ENCODE measurements around the gene RAPH1.

Gene RAPH1

GRCh38 chr2:203480623-203481022, 54.5 kb downstream of the RAPH1 start:
- Histone ChIP-seq H3K36me3 (ENCODE audit: control insufficient read depth in 1 of 2, insufficient read depth in 2 of 2, low read length in 2 of 2) (peaks cover 3% of the 10 kb centered on the region in 2 experiments), H2BK120ac (ENCODE audit: insufficient read depth, low read length, poor library complexity) (no peak overlapping the region), H3K23ac (ENCODE audit: low read length) (no peak overlapping the region), H3K4me1 (ENCODE audit: control insufficient read depth in 1 of 2, insufficient read depth in 2 of 2, low read length in 2 of 2) (no peaks in the 10 kb centered on the region), H4K8ac (ENCODE audit: low read depth, low read length) (no peak overlapping the region), H3K14ac (ENCODE audit: low read length) (no peak overlapping the region), H3K9ac (ENCODE audit: low read length) (no peak overlapping the region), H2AFZ (ENCODE audit: insufficient read depth, low read length, poor library complexity) (no peak overlapping the region), H3K79me2 (ENCODE audit: control insufficient read depth, insufficient read depth, low read length, poor library complexity) (no peaks in the 10 kb centered on the region), H3K4ac (ENCODE audit: low read depth, low read length) (no peak overlapping the region), H4K12ac (ENCODE audit: low read depth, low read length) (no peak overlapping the region), H3K4me3 (ENCODE audit: low read depth, low read length) (no peak overlapping the region), H2BK5ac (ENCODE audit: low read depth, low read length, poor library complexity) (no peak overlapping the region), H3K27ac (ENCODE audit: low read depth, low read length) (no peak overlapping the region), H4K91ac (ENCODE audit: low read depth, low read length) (no peak overlapping the region), H2AK5ac (ENCODE audit: low read length) (no peak overlapping the region), H3K4me2 (ENCODE audit: low read length) (no peak overlapping the region), H2BK12ac (ENCODE audit: low read length) (no peak overlapping the region), H3K18ac (ENCODE audit: low read length) (no peak overlapping the region), H3K9me3 (ENCODE audit: insufficient read depth, low read depth, low read length) (no peaks in the 10 kb centered on the region), H3K79me1 (ENCODE audit: low read length) (no peaks in the 10 kb centered on the region), H3K27me3 (ENCODE audit: insufficient read depth, low read length) (no peaks in the 10 kb centered on the region)
- no CpG with 5 or more reads among the region's 5 CpGs for WGBS (ENCODE audit: extremely low coverage, insufficient coverage, insufficient read length)
- no peak for DNase-seq

DNA sequence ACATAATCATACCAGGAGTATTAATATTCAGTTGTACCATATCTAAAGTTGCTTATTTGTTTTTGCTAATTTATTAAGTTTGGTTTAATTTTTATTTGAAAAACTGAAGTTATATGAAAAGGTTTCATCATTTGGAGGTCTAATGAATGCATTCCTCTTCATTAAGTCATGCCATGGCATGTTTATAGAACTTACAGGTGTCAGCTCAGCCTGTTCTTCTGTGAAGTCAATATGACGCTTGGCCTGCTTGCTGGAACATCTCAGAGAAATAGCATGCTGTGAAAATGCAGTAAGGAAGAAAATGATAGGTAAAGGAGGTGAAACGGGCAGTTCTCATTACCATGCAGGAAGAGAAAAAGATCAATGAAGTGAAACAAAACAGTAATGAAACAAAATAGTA, 58.2 kb downstream of the RAPH1 start:
- H2AFZ ChIP-seq (ENCODE audit: insufficient read depth, low read length, poor library complexity): no peak overlapping the region
- peaks cover 0 to 3% of the 10 kb centered on the region in 2 experiments for H3K36me3 ChIP-seq (ENCODE audit: control insufficient read depth in 1 of 2, insufficient read depth in 2 of 2, low read length in 2 of 2)
- H2AK5ac ChIP-seq (ENCODE audit: low read length): no peak overlapping the region
- H3K27ac ChIP-seq (ENCODE audit: low read depth, low read length): no peak overlapping the region
- no peaks in the 10 kb centered on the region for H3K27me3 ChIP-seq (ENCODE audit: insufficient read depth, low read length)
- no peak overlapping the region for H3K4ac ChIP-seq (ENCODE audit: low read depth, low read length)
- H4K8ac ChIP-seq (ENCODE audit: low read depth, low read length): no peak overlapping the region
- no peak overlapping the region for H2BK120ac ChIP-seq (ENCODE audit: insufficient read depth, low read length, poor library complexity)
- no peak for DNase-seq
- no peak overlapping the region for H2BK5ac ChIP-seq (ENCODE audit: low read depth, low read length, poor library complexity)
- no peak overlapping the region for H4K12ac ChIP-seq (ENCODE audit: low read depth, low read length)
- no peak overlapping the region for H2BK12ac ChIP-seq (ENCODE audit: low read length)
- H3K4me1 ChIP-seq (ENCODE audit: control insufficient read depth in 1 of 2, insufficient read depth in 2 of 2, low read length in 2 of 2): no peaks in the 10 kb centered on the region
- no peaks in the 10 kb centered on the region for H3K79me2 ChIP-seq (ENCODE audit: control insufficient read depth, insufficient read depth, low read length, poor library complexity)
- no CpG with 5 or more reads among the region's 2 CpGs for WGBS (ENCODE audit: extremely low coverage, insufficient coverage, insufficient read length)
- no peak overlapping the region for H3K18ac ChIP-seq (ENCODE audit: low read length)
- H3K79me1 ChIP-seq (ENCODE audit: low read length): no peaks in the 10 kb centered on the region
- H3K9ac ChIP-seq (ENCODE audit: low read length): no peak overlapping the region
- no peak overlapping the region for H4K91ac ChIP-seq (ENCODE audit: low read depth, low read length)
- H3K14ac ChIP-seq (ENCODE audit: low read length): no peak overlapping the region
- H3K23ac ChIP-seq (ENCODE audit: low read length): no peak overlapping the region
- H3K4me2 ChIP-seq (ENCODE audit: low read length): no peak overlapping the region
- no peaks in the 10 kb centered on the region for H3K9me3 ChIP-seq (ENCODE audit: insufficient read depth, low read depth, low read length)
- H3K4me3 ChIP-seq (ENCODE audit: low read depth, low read length): no peak overlapping the region

DNA sequence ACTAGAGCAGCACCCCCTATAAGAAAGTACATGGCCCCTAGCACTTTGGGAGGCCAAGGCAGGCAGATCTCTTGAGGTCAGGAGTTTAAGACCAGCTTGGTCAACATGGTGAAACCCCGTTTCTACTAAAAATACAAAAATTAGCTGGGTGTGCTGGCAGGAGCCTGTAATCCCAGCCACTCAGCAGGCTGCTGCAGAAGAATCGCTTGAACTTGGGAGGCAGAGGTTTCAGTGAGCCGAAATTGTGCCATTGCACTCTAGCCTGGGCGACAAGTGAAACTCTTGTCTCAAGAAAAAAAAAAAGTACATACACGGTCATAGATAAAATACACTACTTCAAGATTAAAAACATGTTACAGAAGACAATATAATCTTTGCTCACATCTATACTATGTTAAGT, 63.8 kb downstream of the RAPH1 start:
- H3K79me2 ChIP-seq (ENCODE audit: control insufficient read depth, insufficient read depth, low read length, poor library complexity): no peaks in the 10 kb centered on the region
- H3K36me3 ChIP-seq (ENCODE audit: control insufficient read depth in 1 of 2, insufficient read depth in 2 of 2, low read length in 2 of 2): peaks cover 0 to 1% of the 10 kb centered on the region in 2 experiments
- DNase-seq: no peak
- H3K27me3 ChIP-seq (ENCODE audit: insufficient read depth, low read length): no peaks in the 10 kb centered on the region
- no peak overlapping the region for H2AFZ ChIP-seq (ENCODE audit: insufficient read depth, low read length, poor library complexity)
- H2AK5ac ChIP-seq (ENCODE audit: low read length): no peak overlapping the region
- H3K23ac ChIP-seq (ENCODE audit: low read length): no peak overlapping the region
- H4K8ac ChIP-seq (ENCODE audit: low read depth, low read length): no peak overlapping the region
- no peak overlapping the region for H2BK12ac ChIP-seq (ENCODE audit: low read length)
- no peak overlapping the region for H3K14ac ChIP-seq (ENCODE audit: low read length)
- no peaks in the 10 kb centered on the region for H3K9me3 ChIP-seq (ENCODE audit: insufficient read depth, low read depth, low read length)
- H3K4me2 ChIP-seq (ENCODE audit: low read length): no peak overlapping the region
- no CpG with 5 or more reads among the region's 5 CpGs for WGBS (ENCODE audit: extremely low coverage, insufficient coverage, insufficient read length)
- no peak overlapping the region for H4K12ac ChIP-seq (ENCODE audit: low read depth, low read length)
- H3K79me1 ChIP-seq (ENCODE audit: low read length): no peaks in the 10 kb centered on the region
- H4K91ac ChIP-seq (ENCODE audit: low read depth, low read length): no peak overlapping the region
- no peaks in the 10 kb centered on the region for H3K4me1 ChIP-seq (ENCODE audit: control insufficient read depth in 1 of 2, insufficient read depth in 2 of 2, low read length in 2 of 2)
- H2BK120ac ChIP-seq (ENCODE audit: insufficient read depth, low read length, poor library complexity): no peak overlapping the region
- H3K9ac ChIP-seq (ENCODE audit: low read length): no peak overlapping the region
- no peak overlapping the region for H3K4ac ChIP-seq (ENCODE audit: low read depth, low read length)
- H2BK5ac ChIP-seq (ENCODE audit: low read depth, low read length, poor library complexity): no peak overlapping the region
- H3K4me3 ChIP-seq (ENCODE audit: low read depth, low read length): no peak overlapping the region
- no peak overlapping the region for H3K27ac ChIP-seq (ENCODE audit: low read depth, low read length)
- no peak overlapping the region for H3K18ac ChIP-seq (ENCODE audit: low read length)

GRCh38 chr2:203470371-203470770, 64.7 kb downstream of the RAPH1 start:
- Histone ChIP-seq H4K91ac (ENCODE audit: low read depth, low read length) (no peak overlapping the region), H3K4ac (ENCODE audit: low read depth, low read length) (no peak overlapping the region), H3K14ac (ENCODE audit: low read length) (no peak overlapping the region), H3K9me3 (ENCODE audit: insufficient read depth, low read depth, low read length) (no peaks in the 10 kb centered on the region), H3K27me3 (ENCODE audit: insufficient read depth, low read length) (no peaks in the 10 kb centered on the region), H3K18ac (ENCODE audit: low read length) (no peak overlapping the region), H3K23ac (ENCODE audit: low read length) (no peak overlapping the region), H2AFZ (ENCODE audit: insufficient read depth, low read length, poor library complexity) (no peak overlapping the region), H3K79me1 (ENCODE audit: low read length) (no peaks in the 10 kb centered on the region), H3K4me2 (ENCODE audit: low read length) (no peak overlapping the region), H3K27ac (ENCODE audit: low read depth, low read length) (no peak overlapping the region), H3K4me1 (ENCODE audit: control insufficient read depth in 1 of 2, insufficient read depth in 2 of 2, low read length in 2 of 2) (no peaks in the 10 kb centered on the region), H3K36me3 (ENCODE audit: control insufficient read depth in 1 of 2, insufficient read depth in 2 of 2, low read length in 2 of 2) (peaks cover 0 to 3% of the 10 kb centered on the region in 2 experiments), H4K12ac (ENCODE audit: low read depth, low read length) (no peak overlapping the region), H2AK5ac (ENCODE audit: low read length) (no peak overlapping the region), H3K9ac (ENCODE audit: low read length) (no peak overlapping the region), H3K4me3 (ENCODE audit: low read depth, low read length) (no peak overlapping the region), H4K8ac (ENCODE audit: low read depth, low read length) (no peak overlapping the region), H2BK5ac (ENCODE audit: low read depth, low read length, poor library complexity) (no peak overlapping the region), H3K79me2 (ENCODE audit: control insufficient read depth, insufficient read depth, low read length, poor library complexity) (no peaks in the 10 kb centered on the region), H2BK12ac (ENCODE audit: low read length) (no peak overlapping the region), H2BK120ac (ENCODE audit: insufficient read depth, low read length, poor library complexity) (no peak overlapping the region)
- WGBS (ENCODE audit: extremely low coverage, insufficient coverage, insufficient read length): no CpG with 5 or more reads among the region's 4 CpGs
- no peak for DNase-seq

Measured in trophoblast cell (in vitro differentiated cells and primary cell).